ENCODE results near the gene CIZ1. TPM values are rescaled to one million over a fixed set of nuclear protein-coding genes. Genes with fewer than 3 reads are reported as not detected.
A peak's percentile ranks its signal among the peaks of the same experiment; 100 is the strongest.

Gene CIZ1
- total RNA-seq, 1 donor: 75.7 TPM

DNA sequence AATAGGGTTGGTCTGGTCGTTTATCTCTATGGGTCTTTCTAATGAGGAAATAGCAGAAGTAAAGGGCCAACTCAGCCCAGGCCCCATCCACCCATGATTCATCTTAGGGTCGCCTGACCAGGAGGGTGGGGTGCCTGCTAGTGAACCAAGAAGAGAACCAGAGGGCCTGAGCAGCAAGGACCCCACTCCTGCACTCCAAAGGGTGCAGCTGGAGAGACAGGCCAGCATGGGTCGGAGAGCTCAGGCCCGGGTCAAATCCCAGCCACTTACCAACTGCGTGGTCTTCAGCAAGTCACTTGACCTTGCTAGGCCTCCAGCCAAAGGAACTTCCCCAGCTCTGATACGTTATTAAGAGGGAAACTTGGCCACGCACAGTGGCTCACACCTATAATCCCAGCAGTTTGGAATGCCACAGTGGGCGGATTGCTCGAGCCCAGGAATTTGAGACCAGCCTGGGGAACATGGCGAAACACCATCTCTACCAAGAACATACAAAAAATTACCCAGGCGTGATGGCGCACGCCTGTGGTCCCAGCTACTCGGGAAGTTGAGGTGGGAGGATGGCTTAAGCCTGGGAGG is 27.0 kb downstream of the CIZ1 start:
- no peak for DNase-seq (ENCODE audit: low read depth in 2 of 3, low spot score in 2 of 3)

DNA sequence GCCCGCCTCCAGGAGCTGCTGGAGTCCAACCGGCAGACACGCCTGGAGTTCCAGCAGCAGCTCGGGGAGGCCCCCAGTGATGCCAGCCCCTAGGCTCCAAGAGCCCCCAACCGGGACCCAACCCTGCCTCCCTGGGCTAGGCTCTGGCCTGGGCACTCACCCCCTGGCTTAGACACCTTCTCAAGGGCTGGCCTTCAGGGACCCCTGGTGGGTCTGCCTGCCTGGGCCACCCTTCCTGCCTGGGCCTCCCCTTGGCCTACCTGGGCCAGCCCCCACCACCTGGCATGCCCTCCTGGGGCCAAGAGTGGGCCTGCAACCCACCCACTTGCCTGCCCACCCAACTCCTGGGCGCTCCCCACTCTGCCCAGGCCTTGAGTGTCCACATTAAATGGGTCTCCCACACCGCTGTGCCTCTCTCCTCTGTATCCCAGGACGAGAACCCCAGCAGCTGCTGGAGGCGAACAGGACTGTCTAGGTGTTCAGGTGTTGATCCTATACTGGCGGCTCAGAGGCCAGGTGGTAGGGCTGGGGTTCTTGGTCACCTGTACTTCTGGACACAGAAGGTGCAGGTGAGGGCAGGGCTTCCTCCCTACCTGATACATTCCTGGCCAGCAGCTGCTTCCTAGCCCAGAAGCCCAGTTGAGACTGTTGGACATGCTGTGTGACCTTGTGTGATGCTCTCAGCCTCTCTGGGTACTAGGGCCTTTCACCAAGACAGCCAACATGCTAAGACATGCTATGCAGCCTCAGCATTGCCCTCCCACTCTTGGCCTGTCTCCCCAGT is 27.7 kb downstream of the CIZ1 start:
- DNase-seq (ENCODE audit: low read depth in 2 of 3, low spot score in 2 of 3): no peak

DNA sequence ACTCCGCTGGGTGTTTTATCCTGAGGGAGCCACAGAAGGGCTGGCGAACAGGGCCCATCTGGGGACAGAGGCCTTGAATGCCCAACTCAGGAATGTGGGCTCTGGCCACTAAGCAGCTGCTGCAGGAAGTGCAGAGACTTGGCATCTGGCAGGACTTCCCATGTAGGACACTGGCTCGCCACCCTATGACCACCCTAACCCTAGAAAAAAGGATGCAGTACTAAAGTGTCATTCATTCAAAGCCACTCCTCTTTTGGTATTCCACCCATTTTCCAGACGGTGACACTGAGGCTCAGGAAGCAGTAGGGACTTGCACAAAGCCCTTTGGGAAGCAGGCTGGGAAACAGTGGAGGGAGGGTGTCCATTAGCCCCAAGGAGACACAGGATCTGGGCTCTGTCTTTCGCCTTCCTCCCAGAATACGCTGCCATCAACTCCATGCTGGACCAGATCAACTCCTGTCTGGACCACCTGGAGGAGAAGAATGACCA is 28.3 kb downstream of the CIZ1 start:
- no peak for DNase-seq (ENCODE audit: low read depth in 2 of 3, low spot score in 2 of 3)

DNA sequence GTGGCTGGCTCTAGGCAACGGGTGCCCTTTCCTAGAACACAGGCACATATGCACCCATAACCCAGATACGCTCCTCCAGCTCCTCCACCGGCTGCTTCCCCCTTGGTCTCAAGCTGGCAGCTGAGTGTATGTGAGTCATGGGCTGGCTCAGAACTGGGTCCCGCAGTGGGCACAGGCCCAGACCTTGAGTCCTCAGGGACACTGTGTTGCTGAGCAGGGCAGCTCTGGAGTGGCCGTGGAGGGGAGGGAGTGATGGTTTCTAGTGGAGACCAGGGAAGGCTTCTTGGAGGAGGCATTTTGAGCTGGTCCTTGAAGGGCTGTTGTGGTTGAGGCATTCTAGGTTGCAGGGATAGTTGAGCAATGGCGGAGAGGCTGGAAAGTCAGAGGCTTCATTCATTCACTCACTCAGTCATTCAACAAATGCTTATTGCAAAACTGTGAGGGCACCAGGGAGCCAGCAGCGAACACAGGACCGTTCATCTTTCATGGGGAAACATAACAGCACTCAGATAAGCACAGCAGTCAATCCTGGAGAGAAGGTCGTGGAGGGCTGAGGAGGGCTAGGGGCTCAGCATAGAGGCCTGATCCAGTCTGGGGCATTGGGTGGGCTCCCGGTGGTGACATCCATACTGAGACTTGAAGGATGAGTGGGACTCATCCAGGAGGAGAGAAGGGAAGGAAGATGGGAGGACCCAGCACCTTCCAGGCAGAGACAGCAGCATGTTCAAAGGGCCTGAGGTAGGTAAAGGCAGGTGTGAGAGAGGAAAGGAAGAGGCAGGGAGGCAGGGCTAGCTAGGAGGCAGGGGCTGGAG is 29.0 kb downstream of the CIZ1 start:
- DNase-seq (ENCODE audit: low read depth in 2 of 3, low spot score in 2 of 3): no peak

GRCh38 chr9:128161215-128161902 is 30.0 kb downstream of the CIZ1 start:
- no peak for DNase-seq (ENCODE audit: low read depth in 2 of 3, low spot score in 2 of 3)

- DNase-seq (ENCODE audit: low read depth in 2 of 3, low spot score in 2 of 3): peak in 2 of 3 donors; percentile 15 to 19
Measured at GRCh38 chr9:128160603-128160987, 30.8 kb downstream of the CIZ1 start.

DNA sequence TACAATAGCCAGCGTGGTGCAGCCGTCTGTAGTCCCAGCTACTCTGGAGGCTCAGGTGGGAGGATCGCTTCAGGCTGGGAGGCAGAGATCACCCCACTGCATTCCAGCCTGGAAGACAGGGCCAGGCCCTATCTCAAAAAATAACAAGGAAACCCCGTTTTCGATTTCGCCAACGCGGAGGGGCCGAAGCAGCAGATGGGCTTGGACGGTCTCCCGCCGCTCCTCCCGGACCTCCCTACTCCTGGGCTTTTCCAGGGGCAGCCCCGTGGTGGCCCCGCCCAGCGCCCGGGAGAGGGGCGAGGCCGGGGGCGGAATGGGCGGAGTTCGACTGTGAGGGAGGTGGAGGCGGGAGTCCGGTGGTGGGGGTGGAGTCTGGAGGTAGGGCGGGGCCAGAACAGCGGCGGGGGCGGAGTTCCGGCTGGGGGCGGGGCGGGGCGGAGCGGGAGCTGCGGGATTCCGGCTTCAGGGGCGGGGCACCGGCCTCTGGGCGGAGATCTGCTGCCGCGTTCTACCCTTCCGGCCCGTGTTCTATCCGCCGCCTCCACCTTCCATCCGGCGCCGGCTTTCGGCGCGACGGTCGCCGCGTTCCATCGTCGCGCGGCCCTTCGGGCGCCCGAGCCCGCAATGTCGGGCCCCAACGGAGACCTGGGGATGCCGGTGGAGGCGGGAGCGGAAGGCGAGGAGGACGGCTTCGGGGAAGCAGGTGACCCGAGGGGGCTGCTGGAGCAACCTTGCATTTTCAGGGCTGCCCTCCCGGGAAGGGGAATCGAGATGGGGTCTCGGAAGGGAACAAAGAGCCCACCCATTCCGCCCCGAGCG is 31.4 kb downstream of the CIZ1 start, which contains the start of gene BBLN:
TSS of gene BBLN (plus strand) at position 482 of the 819 bp plus-strand sequence. CDS start at position 625, 143 bp downstream.
- peak; percentile 83 to 89 (median 88) for DNase-seq (ENCODE audit: low read depth in 2 of 3, low spot score in 2 of 3)

- DNase-seq (ENCODE audit: low read depth in 2 of 3, low spot score in 2 of 3): peak; percentile 31 to 69 (median 54)
Measured at GRCh38 chr9:128159522-128159783, 31.9 kb downstream of the CIZ1 start.

GRCh38 chr9:128155736-128156500 is 35.5 kb downstream of the CIZ1 start:
- DNase-seq (ENCODE audit: low read depth in 2 of 3, low spot score in 2 of 3): no peak

DNA sequence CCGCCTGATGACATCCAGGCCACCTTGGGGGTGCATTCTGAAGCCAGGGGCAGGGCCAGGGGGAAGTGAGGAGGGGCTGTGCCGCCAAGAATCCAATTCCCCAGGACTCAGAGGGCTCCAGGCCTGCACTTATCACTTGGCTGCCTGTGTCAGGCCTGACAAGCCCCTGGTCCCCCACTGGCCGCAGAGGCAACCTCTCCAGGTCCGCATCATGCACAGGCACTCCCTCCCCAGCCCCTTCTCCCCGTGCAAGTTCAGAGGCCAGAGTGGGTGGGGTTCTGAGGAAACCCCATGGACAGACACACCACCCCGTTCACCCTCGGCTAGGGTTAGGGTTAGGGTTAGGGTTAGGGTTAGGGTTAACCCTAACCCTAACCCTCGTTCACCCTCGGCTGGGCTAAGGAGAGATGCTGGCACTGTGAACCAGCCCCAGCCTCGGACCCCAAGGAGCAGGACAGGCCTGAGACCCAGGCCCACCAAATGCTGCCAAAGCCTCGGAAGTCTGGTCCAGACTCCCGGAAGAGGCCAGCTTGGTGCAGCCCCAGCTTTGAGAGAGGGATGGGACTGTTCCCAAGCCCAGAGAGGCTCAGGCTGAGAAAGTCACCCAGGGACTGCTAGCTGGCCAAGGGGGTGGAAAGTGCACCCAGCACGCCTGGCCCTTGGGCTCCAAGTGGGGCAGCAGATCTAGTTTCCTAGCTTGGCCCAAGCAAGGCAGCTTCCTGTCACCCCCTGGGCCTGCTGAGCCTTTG is 37.3 kb downstream of the CIZ1 start:
- no peak for DNase-seq (ENCODE audit: low read depth in 2 of 3, low spot score in 2 of 3)

DNA sequence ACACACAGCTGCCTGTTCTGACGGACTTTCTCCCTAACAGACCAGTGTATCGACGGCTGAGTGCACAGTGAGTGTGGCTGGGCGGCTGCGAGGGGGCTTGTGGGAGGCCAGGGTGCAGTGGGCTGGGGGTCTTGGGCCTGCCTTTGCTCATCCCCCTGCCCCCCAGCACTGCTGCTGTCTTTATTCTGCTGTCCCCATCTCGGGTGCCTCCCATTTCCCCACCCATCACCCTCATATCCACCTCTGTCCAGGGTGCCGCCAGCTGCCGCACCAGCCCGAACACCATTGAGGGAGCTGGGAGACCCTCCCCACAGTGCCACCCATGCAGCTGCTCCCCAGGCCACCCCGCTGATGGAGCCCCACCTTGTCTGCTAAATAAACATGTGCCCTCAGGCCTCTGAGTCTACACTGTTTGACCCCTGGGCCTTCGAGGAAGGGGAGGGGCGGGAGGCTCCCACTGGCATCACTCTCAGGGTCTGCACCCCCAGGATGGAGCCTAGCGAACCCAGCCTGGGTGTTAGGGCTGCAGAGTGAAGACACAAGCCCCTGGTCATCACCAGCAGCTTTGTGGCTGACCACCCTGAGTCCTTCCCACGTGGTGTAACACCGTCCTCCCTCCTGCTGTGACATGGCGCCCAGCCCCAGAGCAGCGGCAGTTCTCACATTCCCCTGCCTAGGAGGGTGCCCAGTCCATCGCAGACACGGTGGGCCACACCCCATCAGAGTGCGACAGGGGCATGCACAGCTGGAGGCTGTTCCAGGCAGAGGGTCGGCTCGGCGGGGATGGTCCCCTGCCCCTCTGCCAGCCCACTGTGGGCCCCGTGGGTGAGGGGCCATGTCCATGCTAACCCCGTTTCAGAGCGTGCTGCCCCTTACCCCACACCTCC is 38.1 kb downstream of the CIZ1 start:
- DNase-seq (ENCODE audit: low read depth in 2 of 3, low spot score in 2 of 3): no peak

- no peak for DNase-seq (ENCODE audit: low read depth in 2 of 3, low spot score in 2 of 3)
Measured at GRCh38 chr9:128152133-128153059, 39.0 kb downstream of the CIZ1 start.

GRCh38 chr9:128151309-128152132 is 39.9 kb downstream of the CIZ1 start:
- DNase-seq (ENCODE audit: low read depth in 2 of 3, low spot score in 2 of 3): no peak

- DNase-seq (ENCODE audit: low read depth in 2 of 3, low spot score in 2 of 3): peak in 1 of 3 donors; percentile 48
Measured at GRCh38 chr9:128150594-128151308, 40.6 kb downstream of the CIZ1 start.
